Right lobe of liver (tissue), 4 donors: Measurements from ENCODE around the gene GALNT17.

Experiments
- POLR2A ChIP-seq: fragments of 450-650 bp; IDR thresholded peaks from one replicate; pipeline ENCODE4 v1.6.1; 2017; ENCODE audit warnings: antibody characterized with exemption, mild to moderate bottlenecking
- TF ChIP-seq, protein P1 (sequence below), 4 donors: fragments of 200-600 bp in 3 of 4; fragments of 450-650 bp in 1 of 4; IDR thresholded peaks; one replicate each; pipeline versions ENCODE4 v1.5.1 to v1.8.0; 2016 to 2022; ENCODE audit warnings: antibody characterized with exemption in 4 of 4, mild to moderate bottlenecking in 2 of 4
- donor health status: DM: no; HTN: no; CAD: no.
- donor health status: DM: no; HTN: no; CAD: no.
- donor health status: DM: no; HTN: yes; CAD: no.

DNA sequence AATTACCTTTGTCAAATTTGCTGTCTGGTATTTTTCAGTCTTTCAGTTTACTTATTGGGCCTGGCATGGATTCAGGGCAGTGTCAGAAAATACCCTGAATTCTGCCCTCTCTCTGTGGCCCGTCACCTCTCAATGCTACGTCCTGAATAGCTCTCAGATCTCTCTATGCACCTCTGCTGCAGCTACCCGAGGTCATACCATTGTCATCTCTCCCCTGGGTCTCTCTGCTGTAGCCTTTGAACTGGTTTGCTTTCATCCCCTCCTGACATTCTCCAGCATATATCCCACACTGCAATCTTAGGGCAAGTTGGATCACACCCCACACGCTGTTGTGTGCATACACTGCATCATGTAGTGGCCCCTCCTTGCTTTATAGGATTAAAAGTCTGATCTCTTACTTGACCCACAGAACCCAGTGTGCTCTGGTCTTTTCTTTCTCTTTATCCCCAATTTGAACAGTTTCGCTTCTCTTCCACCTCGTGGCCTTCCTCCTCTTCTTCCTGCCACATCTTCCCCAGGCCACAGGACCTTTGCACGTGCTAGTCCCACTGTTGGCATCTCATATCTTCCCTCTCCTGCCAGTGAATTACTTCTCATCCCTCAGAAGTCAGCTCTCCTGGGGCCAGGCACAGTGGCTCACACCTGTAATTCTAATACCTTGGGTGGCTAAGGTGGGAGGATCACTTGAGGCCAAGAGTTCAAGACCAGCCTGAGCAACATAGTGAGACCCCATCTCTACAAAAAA lies 372.9 kb downstream of the GALNT17 start:
- TF ChIP-seq, protein P1, sequence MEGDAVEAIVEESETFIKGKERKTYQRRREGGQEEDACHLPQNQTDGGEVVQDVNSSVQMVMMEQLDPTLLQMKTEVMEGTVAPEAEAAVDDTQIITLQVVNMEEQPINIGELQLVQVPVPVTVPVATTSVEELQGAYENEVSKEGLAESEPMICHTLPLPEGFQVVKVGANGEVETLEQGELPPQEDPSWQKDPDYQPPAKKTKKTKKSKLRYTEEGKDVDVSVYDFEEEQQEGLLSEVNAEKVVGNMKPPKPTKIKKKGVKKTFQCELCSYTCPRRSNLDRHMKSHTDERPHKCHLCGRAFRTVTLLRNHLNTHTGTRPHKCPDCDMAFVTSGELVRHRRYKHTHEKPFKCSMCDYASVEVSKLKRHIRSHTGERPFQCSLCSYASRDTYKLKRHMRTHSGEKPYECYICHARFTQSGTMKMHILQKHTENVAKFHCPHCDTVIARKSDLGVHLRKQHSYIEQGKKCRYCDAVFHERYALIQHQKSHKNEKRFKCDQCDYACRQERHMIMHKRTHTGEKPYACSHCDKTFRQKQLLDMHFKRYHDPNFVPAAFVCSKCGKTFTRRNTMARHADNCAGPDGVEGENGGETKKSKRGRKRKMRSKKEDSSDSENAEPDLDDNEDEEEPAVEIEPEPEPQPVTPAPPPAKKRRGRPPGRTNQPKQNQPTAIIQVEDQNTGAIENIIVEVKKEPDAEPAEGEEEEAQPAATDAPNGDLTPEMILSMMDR (IDR thresholded peaks at IDR 0.05), result no peak
- TF ChIP-seq POLR2A, result no peak
